GM21529 (cell line): ENCODE measurements around the gene ZNRD2.
A peak's percentile ranks its signal among the peaks of the same experiment; 100 is the strongest.

Source experiments
- ATAC-seq: cut with Tn5 transposase; IDR thresholded peaks from one replicate; pipeline ENCODE4 v1.9.1; 2021; ENCODE audit not compliant: unreplicated experiment

The ZNRD2 gene

GRCh38 chr11:65572356-65573051, 2.2 kb downstream of the ZNRD2 start, which contains the start of gene FAM89B:
Gene FAM89B (plus strand): TSS chr11:65572538. CDS start chr11:65572670, 132 bp downstream.
- ATAC-seq, result no peak

- ATAC-seq, result no peak
These were observed 3.3 kb downstream of the ZNRD2 start for GRCh38 chr11:65573391-65574079.

- peak; percentile 26 for ATAC-seq
These were observed 4.0 kb downstream of the ZNRD2 start for GRCh38 chr11:65574109-65574810.

DNA sequence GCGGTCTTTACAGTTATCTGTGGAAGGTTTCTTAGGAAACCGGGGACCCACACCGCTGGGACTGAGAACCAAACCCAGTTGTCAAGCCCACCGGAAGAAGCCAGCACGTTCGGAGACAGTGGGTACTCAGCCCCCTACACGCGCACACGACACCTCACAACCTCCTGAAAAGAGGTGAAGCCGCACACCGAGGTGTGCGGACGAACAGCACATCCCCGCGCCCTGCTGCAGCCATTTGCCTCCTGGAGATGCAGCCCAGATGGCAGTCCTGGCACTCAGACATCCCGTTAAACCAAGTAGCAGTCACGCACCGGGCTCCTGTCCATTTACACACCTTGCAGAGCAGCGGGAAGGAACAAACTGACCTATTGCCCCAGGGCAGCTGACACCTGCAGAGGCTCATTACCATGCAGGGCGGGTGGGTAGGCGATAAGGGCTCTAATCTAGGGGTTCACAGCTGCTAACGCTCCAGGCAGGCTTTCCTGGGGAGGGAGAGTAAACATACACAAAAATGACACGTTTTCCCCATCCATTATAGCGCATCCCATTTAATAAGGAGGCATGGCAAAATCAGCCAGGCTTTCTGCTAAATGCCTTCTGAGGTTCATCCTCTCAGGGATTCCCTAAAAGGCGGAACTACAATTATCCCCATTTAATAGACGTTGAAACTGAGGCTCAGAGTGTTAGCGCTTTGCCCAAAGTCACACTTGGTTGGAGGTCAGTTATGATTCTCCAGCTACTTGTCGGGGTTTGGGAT, 4.7 kb downstream of the ZNRD2 start:
- ATAC-seq, result no peak

- peak; percentile 29 for ATAC-seq
These were observed 5.4 kb downstream of the ZNRD2 start, which contains the start of gene EHBP1L1 for GRCh38 chr11:65575568-65576231. Gene EHBP1L1 (plus strand): TSS chr11:65576053. CDS start chr11:65576303, 250 bp downstream.

GRCh38 chr11:65576232-65576866, 6.1 kb downstream of the ZNRD2 start:
- ATAC-seq, result no peak

- ATAC-seq, result no peak
These were observed 6.8 kb downstream of the ZNRD2 start for GRCh38 chr11:65576867-65577755.

GRCh38 chr11:65577756-65578109, 7.5 kb downstream of the ZNRD2 start:
- ATAC-seq, result no peak

GRCh38 chr11:65578134-65578533, 7.9 kb downstream of the ZNRD2 start:
- ATAC-seq, result no peak

GRCh38 chr11:65578667-65579066, 8.4 kb downstream of the ZNRD2 start:
- ATAC-seq, result no peak

GRCh38 chr11:65579291-65579690, 9.0 kb downstream of the ZNRD2 start:
- no peak for ATAC-seq

DNA sequence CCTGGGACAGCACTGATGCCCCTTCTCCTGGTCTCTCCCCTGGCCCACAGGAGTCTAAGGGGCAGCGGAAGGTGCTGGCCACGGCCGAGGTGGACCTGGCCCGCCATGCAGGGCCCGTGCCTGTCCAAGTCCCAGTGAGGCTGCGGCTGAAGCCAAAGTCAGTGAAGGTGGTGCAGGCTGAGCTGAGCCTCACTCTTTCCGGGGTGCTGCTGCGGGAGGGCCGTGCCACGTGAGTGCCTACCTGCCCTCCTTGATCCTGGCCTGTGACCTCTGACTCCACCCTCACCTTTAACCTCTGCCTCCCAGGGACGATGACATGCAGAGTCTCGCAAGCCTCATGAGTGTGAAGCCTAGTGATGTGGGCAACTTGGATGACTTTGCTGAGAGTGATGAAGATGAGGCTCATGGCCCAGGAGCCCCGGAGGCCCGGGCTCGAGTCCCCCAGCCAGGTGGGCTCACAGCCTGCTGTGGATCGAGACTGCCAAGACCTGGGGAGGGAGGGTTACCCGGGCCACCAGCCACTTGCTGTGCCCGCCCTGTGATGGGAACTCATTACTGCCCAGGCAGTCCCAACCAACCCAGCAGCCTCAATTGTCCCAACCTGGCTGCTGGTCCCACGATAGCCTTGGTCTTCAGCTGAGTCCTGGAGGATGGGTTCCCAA, 9.9 kb downstream of the ZNRD2 start:
- ATAC-seq, result no peak

- ATAC-seq, result no peak
These were observed 10.5 kb downstream of the ZNRD2 start for GRCh38 chr11:65580756-65581155.

GRCh38 chr11:65581928-65582327, 11.7 kb downstream of the ZNRD2 start:
- no peak for ATAC-seq

GRCh38 chr11:65583589-65583988, 13.3 kb downstream of the ZNRD2 start:
- no peak for ATAC-seq

GRCh38 chr11:65584106-65584505, 13.8 kb downstream of the ZNRD2 start:
- no peak for ATAC-seq

GRCh38 chr11:65584723-65585171, 14.5 kb downstream of the ZNRD2 start:
- no peak for ATAC-seq

DNA sequence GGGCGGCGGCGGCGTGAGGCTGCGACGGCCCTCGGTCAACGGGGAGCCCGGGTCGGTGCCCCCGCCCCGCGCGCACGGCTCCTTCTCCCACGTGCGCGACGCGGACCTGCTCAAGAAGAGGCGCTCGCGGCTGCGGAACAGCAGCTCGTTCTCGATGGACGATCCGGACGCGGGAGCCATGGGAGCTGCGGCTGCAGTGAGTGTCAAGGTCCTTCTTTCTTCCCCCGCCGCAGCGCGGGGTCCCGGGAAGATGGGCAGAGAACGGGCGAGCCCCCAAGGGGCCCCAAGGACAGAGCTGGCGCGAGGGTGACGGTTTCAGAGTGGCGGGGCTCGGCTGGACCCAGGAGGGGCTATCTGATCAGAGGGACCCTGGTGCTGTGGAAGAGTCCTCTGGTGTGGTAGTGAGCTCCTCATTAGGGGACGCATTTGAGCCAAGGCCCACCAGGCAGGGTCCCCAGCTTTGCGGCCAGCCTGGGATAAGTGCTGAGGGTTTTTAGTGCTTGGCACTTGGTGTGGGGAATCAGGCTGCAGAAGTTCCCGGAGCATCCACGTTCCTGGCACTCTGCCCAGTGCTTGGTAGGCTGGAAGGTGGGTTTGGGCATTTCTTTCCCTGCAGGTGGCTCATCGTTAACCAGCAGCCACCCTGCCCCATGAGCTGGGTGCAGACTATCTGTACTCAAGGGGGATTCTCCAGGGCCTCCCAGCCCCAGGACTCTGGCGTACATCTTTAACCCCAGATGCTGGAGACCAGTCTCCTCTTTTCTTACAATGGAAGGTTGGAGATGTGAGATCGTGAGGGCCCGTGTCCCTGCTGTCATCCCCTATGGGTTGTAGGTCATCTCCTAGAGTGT, 15.3 kb downstream of the ZNRD2 start:
- no peak for ATAC-seq
